SU-DHL-6 (cell line): ENCODE data around the gene NDST4.
"Not testable (repeated sequence)": the region's sequence is repeated elsewhere in the genome, so short reads cannot be mapped to it uniquely, and the experiment has no call there.

Experiments
- EZH2phosphoT487 ChIP-seq: fragments of 200-600 bp; sonication (generic), shearing (Covaris generic); conservative IDR thresholded peaks from 2 replicates; pipeline ENCODE4 v1.6.1; 2018; ENCODE audit warnings: mild to moderate bottlenecking, antibody characterized with exemption, low read length, moderate library complexity, mixed read lengths
- TF ChIP-seq, protein P1 (sequence below): fragments of 200-600 bp; sonication (generic); IDR thresholded peaks from one replicate; pipeline ENCODE4 v1.5.1; 2017; ENCODE audit warnings: antibody characterized with exemption, mild to moderate bottlenecking, low read length, moderate library complexity; ENCODE audit not compliant: insufficient read depth, poor library complexity, severe bottlenecking

DNA sequence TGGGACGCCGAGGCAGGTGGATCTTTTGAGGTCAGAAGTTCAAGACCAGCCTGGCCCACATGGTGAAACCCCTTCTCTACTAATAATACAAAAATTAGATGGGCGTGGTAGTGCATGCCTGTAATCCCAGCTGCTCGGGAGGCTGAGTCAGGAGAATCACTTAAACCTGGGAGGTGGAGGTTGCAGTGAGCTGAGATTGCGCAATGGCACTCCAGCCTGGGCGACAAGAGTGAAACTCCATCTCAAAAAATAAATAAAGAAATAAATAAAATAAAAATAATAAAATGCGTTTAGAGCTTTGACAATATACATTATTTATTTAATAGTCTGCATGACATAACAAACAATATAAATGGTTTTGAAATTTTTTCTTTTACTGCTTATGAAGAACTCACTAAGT is 133.0 kb downstream of the NDST4 start:
- TF ChIP-seq EZH2phosphoT487, result not testable (repeated sequence)
- TF ChIP-seq, protein P1, sequence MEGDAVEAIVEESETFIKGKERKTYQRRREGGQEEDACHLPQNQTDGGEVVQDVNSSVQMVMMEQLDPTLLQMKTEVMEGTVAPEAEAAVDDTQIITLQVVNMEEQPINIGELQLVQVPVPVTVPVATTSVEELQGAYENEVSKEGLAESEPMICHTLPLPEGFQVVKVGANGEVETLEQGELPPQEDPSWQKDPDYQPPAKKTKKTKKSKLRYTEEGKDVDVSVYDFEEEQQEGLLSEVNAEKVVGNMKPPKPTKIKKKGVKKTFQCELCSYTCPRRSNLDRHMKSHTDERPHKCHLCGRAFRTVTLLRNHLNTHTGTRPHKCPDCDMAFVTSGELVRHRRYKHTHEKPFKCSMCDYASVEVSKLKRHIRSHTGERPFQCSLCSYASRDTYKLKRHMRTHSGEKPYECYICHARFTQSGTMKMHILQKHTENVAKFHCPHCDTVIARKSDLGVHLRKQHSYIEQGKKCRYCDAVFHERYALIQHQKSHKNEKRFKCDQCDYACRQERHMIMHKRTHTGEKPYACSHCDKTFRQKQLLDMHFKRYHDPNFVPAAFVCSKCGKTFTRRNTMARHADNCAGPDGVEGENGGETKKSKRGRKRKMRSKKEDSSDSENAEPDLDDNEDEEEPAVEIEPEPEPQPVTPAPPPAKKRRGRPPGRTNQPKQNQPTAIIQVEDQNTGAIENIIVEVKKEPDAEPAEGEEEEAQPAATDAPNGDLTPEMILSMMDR, result not testable (repeated sequence)
